RWPE2 (cell line): Measurements from ENCODE around the gene PRMT7.

Experiments
- ATAC-seq: fragments of 200-7000 bp; cut with Tn5 transposase; 3 replicates; pipeline ENCODE4 v1.9.1; 2021; ENCODE audit warnings: low read depth
- DNase-seq: peaks from one replicate; pipeline ENCODE4 v3.0.0-alpha.2; 2020; ENCODE audit warnings: low spot score
- H3K27ac ChIP-seq: fragments of 450-650 bp; 2 replicates; pipeline ENCODE4 v1.5.1; 2017; ENCODE audit warnings: mild to moderate bottlenecking; ENCODE audit not compliant: poor library complexity, severe bottlenecking
- H3K27me3 ChIP-seq: fragments of 250-450 bp; sonication (Bioruptor Pico); 2 replicates; pipeline ENCODE4 v1.5.1; 2021; ENCODE audit warnings: mild to moderate bottlenecking, moderate library complexity; ENCODE audit not compliant: insufficient read depth, poor library complexity, severe bottlenecking
- H3K36me3 ChIP-seq: fragments of 250-450 bp; sonication (Bioruptor Pico); 2 replicates; pipeline ENCODE4 v1.5.1; 2020; ENCODE audit warnings: low read depth, mild to moderate bottlenecking, moderate library complexity
- H3K4me1 ChIP-seq: fragments of 250-450 bp; sonication (Bioruptor Pico); 2 replicates; pipeline ENCODE4 v1.5.1; 2021; ENCODE audit warnings: mild to moderate bottlenecking, moderate library complexity; ENCODE audit not compliant: insufficient read depth, poor library complexity, severe bottlenecking
- H3K4me3 ChIP-seq: fragments of 250-450 bp; sonication (Bioruptor Pico); 2 replicates; pipeline ENCODE4 v1.5.1; 2021; ENCODE audit warnings: mild to moderate bottlenecking, moderate library complexity; ENCODE audit not compliant: severe bottlenecking
- H3K9me3 ChIP-seq: fragments of 250-450 bp; sonication (Bioruptor Pico); 2 replicates; pipeline ENCODE4 v1.5.1; 2021; ENCODE audit warnings: mild to moderate bottlenecking, moderate library complexity; ENCODE audit not compliant: severe bottlenecking
- CTCF ChIP-seq: fragments of 450-650 bp; IDR thresholded peaks from one replicate; pipeline ENCODE4 v1.5.1; 2017; ENCODE audit warnings: mild to moderate bottlenecking, moderate library complexity; ENCODE audit not compliant: poor library complexity, severe bottlenecking

The PRMT7 gene

DNA sequence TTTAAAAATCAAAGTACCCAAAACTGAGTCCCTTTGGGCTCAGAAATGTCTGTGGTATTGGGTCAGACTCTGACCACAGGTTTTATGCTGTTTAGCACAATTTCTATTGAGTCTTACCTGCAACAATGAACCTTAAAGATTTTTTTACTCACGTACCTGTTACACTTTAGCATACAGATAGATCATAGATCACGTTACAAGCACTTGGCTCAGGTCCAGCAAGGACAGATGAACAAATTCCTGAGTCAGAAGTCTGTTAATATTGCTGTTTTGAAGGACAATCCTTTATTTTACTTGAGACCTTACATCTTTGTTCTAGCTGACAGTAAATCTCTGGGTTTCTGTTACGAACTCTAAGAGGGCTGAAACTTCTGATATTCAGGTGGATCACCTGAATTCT is 12.9 kb upstream of the PRMT7 start:
- DNase-seq: no peak

DNA sequence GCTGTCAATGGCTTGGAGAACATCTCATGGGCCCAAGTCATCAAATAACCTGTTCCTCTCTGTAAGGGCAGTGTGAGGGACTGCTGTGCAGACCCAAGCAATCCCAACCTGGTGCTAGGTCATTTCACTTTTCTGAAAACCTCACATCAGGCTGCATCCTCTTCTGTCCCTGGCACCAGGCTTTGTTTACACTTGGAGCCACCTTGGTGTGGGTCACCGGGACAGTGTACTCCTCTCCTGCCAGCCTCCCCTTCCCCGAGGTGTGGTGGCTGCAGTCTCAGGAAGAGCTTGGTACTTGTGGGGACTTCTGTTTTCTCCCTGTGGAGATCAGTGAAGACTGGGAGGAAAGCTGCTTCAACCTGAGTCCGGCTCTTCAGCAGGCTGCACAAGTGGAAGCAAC is 12.5 kb upstream of the PRMT7 start:
- no peak; the same call in 2 of the 3 replicates for ATAC-seq
- no peaks in the 10 kb centered on the region for H3K9me3 ChIP-seq
- H3K4me3 ChIP-seq: no peak overlapping the region
- DNase-seq: no peak
- H3K27me3 ChIP-seq: no peaks in the 10 kb centered on the region
- H3K36me3 ChIP-seq: peaks cover 93% of the 10 kb centered on the region
- peaks cover 25% of the 10 kb centered on the region for H3K4me1 ChIP-seq
- TF ChIP-seq CTCF: no peak
- peak overlapping the region; percentile 59 for H3K27ac ChIP-seq

More for the DNA sequence above, 12.9 kb upstream of the PRMT7 start:
- no peak overlapping the region for H3K4me3 ChIP-seq
- H3K36me3 ChIP-seq: peaks cover 93% of the 10 kb centered on the region
- H3K27me3 ChIP-seq: no peaks in the 10 kb centered on the region
- no peaks in the 10 kb centered on the region for H3K9me3 ChIP-seq
- H3K27ac ChIP-seq: peak overlapping the region; percentile 59
- TF ChIP-seq CTCF: no peak
- H3K4me1 ChIP-seq: peaks cover 25% of the 10 kb centered on the region
- peak; percentile 51 for ATAC-seq

GRCh38 chr16:68298907-68299561 is 11.8 kb upstream of the PRMT7 start:
- Histone ChIP-seq H3K27me3 (no peaks in the 10 kb centered on the region), H3K4me3 (no peak overlapping the region), H3K4me1 (peaks cover 25% of the 10 kb centered on the region), H3K36me3 (peaks cover 95% of the 10 kb centered on the region), H3K9me3 (no peaks in the 10 kb centered on the region), H3K27ac (peak overlapping the region; percentile 59)
- ATAC-seq: peak; percentile 51
- DNase-seq: no peak
- TF ChIP-seq CTCF: no peak

DNA sequence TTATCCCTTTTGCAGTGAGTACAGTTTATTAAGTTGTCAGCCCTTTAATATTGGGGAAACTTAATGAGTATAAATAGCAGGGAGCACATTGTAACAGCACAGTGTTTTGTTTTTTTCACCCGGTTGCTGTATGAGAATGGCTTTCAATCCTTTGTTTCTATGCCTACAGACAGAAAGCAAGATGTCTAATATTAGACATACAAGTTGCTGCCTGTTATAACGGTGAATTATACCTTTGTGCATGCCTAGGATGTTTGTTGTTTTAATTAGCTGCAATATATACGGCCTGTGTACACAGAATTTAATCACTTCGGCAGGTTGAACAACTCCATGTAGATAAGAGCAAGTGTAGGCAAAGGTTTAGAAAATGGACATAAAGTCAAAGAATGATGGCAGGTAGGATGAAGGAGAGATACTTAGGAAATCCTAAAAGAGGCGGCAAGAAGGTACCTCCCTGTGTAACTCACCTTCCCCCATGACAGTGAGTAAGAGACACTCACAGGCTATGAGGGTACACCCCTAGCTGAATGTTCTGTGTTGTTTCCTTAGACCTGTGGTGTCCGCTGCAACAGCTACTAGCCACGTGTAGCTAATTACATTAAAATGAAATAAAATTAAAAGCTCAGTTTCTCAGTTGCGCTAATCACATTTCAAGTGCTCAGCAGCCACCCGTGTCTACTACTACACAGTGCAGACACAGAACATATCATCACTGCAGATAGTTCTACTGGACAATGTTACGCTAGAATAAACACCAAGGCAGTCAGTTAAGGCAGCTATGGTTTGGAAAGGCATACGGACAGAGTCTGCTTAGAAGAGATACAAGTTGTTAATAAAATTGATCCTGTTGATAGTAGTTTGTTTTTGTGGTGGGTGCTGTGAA is 11.0 kb upstream of the PRMT7 start:
- peak overlapping the region; percentile 59 for H3K27ac ChIP-seq
- H3K9me3 ChIP-seq: no peaks in the 10 kb centered on the region
- H3K4me1 ChIP-seq: peaks cover 25% of the 10 kb centered on the region
- no peaks in the 10 kb centered on the region for H3K27me3 ChIP-seq
- H3K4me3 ChIP-seq: no peak overlapping the region
- ATAC-seq (peak; percentile 42; the same call in 2 of the 3 replicates), DNase-seq (no peak)
- peaks cover 95% of the 10 kb centered on the region for H3K36me3 ChIP-seq
- TF ChIP-seq CTCF: no peak
